Hepatocyte (in vitro differentiated cells): ENCODE measurements around the gene NPEPL1.

Source experiments
- EZH2 ChIP-seq: fragments of 200-600 bp; sonication (generic); IDR thresholded peaks from 2 replicates; pipeline ENCODE4 v1.6.1; 2016; ENCODE audit warnings: antibody characterized with exemption, mild to moderate bottlenecking, borderline replicate concordance
- TF ChIP-seq, protein P1 (sequence below): fragments of 200-600 bp; sonication (generic); IDR thresholded peaks from 2 replicates; pipeline ENCODE4 v1.5.1; 2016; ENCODE audit warnings: antibody characterized with exemption, mild to moderate bottlenecking; ENCODE audit not compliant: poor library complexity

DNA sequence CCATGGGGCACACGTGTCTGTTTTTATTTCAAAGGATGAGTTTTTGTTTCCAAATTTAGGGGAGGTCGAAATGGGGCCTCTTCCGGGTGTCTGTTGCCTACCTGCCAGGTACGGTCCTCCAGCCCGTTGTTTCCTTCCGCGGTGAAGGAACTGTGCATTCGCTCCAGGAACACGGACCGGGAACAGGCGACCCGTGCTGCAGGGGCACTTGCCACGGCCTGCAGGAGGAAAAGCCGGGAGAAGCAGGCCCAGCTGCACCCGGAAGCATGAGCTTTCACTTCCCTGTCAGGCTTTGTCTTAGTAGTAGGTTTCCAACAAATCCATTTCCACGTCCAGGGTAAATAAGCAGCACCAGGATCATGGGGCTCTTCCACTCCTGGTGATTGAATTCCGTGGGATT, 17.0 kb upstream of the NPEPL1 start:
- TF ChIP-seq, protein P1, sequence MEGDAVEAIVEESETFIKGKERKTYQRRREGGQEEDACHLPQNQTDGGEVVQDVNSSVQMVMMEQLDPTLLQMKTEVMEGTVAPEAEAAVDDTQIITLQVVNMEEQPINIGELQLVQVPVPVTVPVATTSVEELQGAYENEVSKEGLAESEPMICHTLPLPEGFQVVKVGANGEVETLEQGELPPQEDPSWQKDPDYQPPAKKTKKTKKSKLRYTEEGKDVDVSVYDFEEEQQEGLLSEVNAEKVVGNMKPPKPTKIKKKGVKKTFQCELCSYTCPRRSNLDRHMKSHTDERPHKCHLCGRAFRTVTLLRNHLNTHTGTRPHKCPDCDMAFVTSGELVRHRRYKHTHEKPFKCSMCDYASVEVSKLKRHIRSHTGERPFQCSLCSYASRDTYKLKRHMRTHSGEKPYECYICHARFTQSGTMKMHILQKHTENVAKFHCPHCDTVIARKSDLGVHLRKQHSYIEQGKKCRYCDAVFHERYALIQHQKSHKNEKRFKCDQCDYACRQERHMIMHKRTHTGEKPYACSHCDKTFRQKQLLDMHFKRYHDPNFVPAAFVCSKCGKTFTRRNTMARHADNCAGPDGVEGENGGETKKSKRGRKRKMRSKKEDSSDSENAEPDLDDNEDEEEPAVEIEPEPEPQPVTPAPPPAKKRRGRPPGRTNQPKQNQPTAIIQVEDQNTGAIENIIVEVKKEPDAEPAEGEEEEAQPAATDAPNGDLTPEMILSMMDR: no peak
- no peak for TF ChIP-seq EZH2
